Islet of Langerhans (tissue), 1 donor: ENCODE results near the gene BRPF1.

Source experiments
- FAIRE-seq: peaks from one replicate; lab custom pipeline; 2011; peaks lifted over from hg19 to GRCh38; lab: Jason Lieb, UNC

The BRPF1 gene, protein sequence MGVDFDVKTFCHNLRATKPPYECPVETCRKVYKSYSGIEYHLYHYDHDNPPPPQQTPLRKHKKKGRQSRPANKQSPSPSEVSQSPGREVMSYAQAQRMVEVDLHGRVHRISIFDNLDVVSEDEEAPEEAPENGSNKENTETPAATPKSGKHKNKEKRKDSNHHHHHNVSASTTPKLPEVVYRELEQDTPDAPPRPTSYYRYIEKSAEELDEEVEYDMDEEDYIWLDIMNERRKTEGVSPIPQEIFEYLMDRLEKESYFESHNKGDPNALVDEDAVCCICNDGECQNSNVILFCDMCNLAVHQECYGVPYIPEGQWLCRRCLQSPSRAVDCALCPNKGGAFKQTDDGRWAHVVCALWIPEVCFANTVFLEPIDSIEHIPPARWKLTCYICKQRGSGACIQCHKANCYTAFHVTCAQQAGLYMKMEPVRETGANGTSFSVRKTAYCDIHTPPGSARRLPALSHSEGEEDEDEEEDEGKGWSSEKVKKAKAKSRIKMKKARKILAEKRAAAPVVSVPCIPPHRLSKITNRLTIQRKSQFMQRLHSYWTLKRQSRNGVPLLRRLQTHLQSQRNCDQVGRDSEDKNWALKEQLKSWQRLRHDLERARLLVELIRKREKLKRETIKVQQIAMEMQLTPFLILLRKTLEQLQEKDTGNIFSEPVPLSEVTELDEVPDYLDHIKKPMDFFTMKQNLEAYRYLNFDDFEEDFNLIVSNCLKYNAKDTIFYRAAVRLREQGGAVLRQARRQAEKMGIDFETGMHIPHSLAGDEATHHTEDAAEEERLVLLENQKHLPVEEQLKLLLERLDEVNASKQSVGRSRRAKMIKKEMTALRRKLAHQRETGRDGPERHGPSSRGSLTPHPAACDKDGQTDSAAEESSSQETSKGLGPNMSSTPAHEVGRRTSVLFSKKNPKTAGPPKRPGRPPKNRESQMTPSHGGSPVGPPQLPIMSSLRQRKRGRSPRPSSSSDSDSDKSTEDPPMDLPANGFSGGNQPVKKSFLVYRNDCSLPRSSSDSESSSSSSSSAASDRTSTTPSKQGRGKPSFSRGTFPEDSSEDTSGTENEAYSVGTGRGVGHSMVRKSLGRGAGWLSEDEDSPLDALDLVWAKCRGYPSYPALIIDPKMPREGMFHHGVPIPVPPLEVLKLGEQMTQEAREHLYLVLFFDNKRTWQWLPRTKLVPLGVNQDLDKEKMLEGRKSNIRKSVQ (N-terminal part only)

DNA sequence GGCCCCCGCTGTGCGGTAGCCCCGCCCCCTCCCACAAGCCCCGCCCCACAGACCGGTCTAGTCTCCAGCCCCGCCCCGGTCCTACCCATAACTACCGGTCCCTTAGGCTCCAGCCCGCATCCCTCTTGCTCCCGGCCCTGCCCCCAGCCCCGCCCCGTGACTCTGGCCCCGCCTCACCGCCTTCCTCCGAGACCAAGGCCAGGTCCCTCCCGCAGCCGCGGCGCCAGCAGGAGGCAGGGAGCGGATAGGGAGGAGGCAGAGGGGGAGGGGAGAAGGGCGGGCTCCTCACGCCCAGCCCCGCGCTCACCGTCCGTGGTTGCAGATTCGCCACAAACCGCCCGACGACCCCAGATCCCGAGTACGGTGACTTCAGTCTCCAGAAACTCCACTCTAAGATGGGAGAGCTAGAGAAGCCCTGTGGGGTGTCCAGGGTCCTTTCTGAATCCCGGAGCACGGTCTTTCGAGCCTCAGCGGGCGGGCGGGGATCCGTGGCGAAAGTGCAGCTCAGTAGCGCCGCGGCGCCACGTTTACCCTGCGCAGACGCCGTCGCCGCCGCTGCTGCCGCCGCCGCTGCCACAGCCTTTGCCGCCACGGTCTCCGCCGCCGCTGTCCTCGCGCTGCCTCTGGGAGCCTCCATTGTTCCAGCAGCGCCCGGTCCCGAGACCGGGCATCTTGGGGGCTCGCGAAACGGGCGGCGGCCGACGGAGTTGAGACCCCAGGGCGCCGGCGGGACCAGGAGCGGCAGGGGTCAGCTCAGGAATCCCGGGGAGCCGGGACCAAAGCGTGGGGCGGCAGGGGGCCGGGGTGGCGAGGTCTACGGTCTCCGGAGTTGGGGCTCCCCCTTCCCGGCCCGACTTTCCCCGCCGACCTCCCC is at the start of gene BRPF1:
Gene BRPF1, plus strand, starts transcription at position 530 of the 874 bp plus-strand sequence. CDS start 2,406 bp downstream, outside the sequence.
- no peak for FAIRE-seq

GRCh38 chr3:9682096-9682495 is 49.4 kb upstream of the BRPF1 start:
- no peak for FAIRE-seq

GRCh38 chr3:9683426-9683825 is 48.1 kb upstream of the BRPF1 start:
- FAIRE-seq: no peak

GRCh38 chr3:9685216-9686049 is 46.1 kb upstream of the BRPF1 start:
- FAIRE-seq: no peak

DNA sequence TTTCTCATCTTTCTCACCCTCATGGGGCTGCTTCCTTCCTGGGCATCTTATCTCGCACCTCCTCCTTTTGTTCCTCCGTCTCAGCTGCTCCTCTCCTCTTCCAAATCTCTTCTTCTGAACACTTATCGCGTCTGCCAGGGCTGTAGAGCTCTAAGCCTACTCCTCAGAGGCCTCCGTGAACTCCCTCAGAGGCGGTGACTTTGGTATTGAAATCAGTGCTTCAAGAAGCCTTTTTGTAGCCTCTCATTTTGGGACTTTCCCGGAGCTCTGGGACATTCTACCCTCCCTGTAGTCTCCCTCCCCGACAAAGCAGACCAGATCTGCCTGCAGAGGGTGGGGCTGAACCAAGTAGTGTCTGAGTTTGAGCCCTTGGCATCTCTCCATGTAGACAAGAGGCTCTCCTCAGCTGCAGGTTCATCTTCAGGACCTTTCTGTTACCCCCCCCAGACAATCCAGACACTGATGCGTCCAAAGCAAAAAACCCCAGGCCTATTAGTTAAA is 45.4 kb upstream of the BRPF1 start:
- no peak for FAIRE-seq

DNA sequence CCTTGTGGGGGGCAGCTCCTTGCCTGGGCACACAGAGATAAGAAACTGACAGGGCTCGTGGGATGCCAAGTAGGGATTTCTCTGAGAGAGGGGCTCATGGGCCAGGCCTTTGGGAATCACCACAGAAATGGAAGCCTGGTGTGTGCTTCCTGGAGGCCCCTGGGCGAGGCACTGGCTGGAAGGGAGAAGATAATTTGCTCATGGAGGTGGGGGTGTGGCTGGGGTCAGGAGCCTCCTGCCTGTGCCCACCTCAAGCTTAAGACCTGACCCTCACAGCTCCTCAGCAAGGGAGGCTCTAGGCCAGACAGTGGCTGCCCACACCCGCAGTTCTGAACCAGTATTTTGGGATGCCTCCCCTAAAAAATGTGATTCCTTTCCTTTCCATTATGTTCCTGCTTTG is 44.8 kb upstream of the BRPF1 start:
- no peak for FAIRE-seq

DNA sequence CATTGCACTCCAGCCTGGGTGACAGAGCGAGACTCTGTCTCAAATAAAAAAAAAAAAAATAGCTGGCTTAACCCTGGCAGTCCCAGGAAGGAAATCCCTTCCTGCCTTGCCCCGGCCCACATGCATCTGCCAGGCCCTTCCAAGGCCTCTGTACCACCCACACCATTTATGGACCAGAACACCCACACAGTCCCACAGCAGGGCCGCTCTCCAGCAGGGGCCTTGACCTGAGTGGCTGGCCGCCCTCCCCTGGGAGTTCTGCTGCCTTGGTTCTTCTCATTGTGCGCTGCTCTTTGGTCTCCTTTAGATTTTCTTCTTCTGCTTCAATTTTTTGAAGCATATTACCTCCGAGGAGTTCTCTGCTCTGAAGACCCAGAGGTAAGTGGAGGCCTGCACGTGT is 44.0 kb upstream of the BRPF1 start:
- no peak for FAIRE-seq

GRCh38 chr3:9688961-9689360 is 42.6 kb upstream of the BRPF1 start:
- no peak for FAIRE-seq

DNA sequence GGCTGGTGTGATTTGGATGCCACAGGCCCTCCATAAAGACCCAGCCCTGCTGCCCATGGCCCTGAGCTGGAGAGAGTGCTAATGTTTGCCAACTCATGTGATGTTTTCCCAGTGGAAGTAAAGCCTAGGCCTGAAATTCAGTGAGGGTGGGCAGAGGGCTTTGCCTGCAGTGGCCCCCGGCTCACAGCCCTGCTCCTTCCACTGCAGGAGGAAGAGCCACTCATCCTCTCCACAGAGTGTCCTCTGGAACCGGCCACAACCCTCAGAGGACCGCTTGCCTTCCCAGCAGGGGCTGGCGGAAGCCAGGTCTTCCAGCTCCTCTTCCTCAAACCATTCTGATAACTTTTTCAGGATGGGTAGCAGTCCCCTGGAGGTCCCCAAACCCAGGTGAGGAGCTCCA is 41.8 kb upstream of the BRPF1 start:
- FAIRE-seq: no peak

DNA sequence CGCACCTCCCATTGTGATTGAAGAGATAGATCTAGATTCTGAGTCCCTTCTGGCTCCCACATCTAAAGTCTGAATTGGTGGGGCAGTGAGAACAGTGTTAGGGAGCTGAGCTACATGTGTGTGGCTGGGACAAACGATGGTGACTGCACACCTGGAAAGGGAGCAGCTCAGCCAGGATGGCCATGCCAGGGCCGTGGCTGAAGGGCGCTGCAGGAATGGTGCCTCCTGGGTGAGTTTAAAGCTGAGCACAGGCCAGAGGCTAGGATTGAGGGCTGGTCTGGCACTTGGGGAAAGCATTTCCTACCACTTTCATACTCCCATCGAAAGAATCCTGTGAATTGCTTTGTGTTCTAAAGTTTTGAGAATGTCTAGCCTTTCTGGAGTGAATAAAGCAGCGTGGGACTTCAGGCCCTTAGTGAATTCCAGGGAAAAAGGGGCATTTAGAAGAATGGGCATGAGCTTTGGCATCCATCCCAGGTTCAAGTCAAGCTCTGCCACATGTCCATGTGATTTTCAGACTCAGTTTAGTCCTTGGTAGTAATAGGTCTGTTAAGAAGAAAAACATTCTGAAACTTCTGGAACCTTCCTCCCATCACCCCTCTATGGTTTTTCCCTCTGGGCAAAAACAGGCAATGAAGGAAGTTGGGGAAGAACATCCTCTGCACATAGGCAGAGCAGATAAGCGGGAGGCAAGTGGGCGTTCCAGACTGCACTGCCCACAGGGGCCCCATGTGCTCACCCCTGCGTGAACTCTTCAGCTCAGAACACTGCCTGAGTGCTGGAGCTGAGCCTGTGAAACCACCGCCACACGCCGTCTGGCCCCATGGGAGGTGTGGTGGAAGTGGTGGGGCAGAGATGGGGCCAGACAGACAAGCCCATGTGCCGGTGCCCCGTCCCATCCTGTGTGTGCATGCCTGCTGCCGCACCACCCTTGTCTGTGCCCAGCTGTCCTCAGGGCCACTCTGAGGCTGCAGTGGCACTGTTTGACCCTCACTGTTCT is 40.8 kb upstream of the BRPF1 start:
- FAIRE-seq: no peak

GRCh38 chr3:9691636-9692035 is 39.9 kb upstream of the BRPF1 start:
- no peak for FAIRE-seq

DNA sequence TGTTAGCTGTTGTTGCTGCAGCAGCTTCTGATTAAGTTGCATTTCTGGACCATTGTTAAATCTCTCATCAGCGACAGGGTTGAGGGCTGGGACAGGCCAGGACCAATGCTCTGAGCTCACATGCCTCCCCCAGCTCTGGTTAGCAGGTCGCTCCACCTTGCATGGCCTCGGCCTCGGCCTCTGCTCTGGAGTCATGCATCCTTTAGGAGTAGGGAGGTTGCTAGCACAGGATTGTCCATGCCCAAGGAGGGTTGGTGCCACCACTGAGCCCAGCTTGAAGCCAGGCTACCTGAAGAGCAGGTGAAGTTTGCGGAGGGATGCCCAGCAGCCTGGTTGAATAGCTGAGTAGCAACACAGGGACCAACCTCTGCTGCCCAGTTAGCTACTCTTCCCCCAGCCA is 39.1 kb upstream of the BRPF1 start:
- FAIRE-seq: no peak

GRCh38 chr3:9695345-9695744 is 36.2 kb upstream of the BRPF1 start:
- no peak for FAIRE-seq

DNA sequence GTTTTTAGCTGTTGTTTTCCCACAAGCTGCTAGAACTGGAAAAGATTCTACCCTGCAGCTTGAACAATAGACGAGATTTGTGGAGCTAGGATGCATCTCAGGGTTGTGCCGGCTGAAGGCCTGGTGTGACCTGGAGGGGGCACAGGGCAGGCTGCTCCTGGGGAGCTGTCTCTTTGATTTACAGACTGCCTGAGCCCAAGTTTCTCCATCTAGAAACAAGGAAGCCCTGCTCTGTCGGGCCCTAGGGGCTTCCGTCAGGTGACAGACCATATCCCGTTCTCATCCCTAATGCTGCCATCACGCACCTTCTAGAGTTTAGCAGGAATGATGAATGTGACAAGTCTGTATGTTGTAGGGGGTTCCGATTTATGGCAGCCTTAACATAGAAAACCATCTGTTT is 35.8 kb upstream of the BRPF1 start:
- no peak for FAIRE-seq

GRCh38 chr3:9696480-9697220 is 34.9 kb upstream of the BRPF1 start:
- FAIRE-seq: no peak

- no peak for FAIRE-seq
Measured at GRCh38 chr3:9697892-9698291, 33.6 kb upstream of the BRPF1 start.

DNA sequence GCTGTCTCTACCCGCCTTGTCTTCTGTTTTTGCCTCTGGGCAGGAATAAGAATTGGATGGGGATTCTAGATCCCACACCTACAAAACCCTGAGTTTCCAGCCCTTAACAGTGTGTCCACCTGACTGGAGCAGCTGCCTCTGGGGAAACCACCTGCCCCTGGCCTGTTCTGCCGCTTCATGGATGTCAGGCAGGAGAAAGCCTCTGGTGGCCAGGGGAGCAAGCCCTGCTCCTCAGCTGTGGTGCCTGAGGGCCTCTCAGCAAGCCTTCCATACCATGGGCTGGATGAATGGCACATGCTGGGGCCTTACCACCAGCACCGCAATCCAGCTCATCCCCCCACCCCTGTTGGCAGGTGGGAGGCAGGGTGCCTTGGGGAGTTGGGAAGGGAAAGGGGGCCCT is 33.2 kb upstream of the BRPF1 start:
- FAIRE-seq: no peak

- FAIRE-seq: no peak
Measured at GRCh38 chr3:9700536-9700935, 31.0 kb upstream of the BRPF1 start.

GRCh38 chr3:9701006-9701405 is 30.5 kb upstream of the BRPF1 start:
- FAIRE-seq: no peak
